B cell (primary cell): ENCODE results near the gene PCK2. TPM values are rescaled to one million over a fixed set of nuclear protein-coding genes. Genes with fewer than 3 reads are reported as not detected.

Experiments used
- ATAC-seq: fragments of 200-7000 bp; cut with Tn5 transposase; one replicate; pipeline ENCODE4 v1.10.0; 2021; ENCODE audit warnings: low read depth, mild to moderate bottlenecking, moderate number of reproducible peaks, moderate library complexity
- CTCF ChIA-PET: fragments of 350-600 bp; sonication (Branson Sonifier 250); formaldehyde crosslinking; loops from one replicate; lab custom pipeline; 2021; ENCODE audit warnings: antibody characterized with exemption, inconsistent platforms; lab: Charles Lee
- POLR2A ChIA-PET: fragments of 350-600 bp; sonication (Branson Sonifier 250); formaldehyde crosslinking; loops from one replicate; lab custom pipeline; 2021; ENCODE audit warnings: antibody characterized with exemption; lab: Charles Lee
- DNase-seq: peaks from one replicate; pipeline ENCODE4 v3.0.0; 2013
- H2AFZ ChIP-seq: 2 replicates; pipeline ENCODE4 v1.6.1; 2012; ENCODE audit warnings: mild to moderate bottlenecking, low read depth, low read length; ENCODE audit not compliant: insufficient read depth, poor library complexity, severe bottlenecking
- H3K27ac ChIP-seq, 2 donors: 1 replicate in 1 of 2; 2 replicates in 1 of 2; pipeline ENCODE4 v1.5.1; 2012 to 2013; ENCODE audit warnings: low read length in 2 of 2, mild to moderate bottlenecking in 2 of 2, moderate library complexity in 1 of 2
- H3K27me3 ChIP-seq, 4 experiments: fragments of 200-600 bp in 1 of 4; sonication (generic) in 1 of 4; replicated peaks in 1 of 4; 1 replicate in 2 of 4; 2 replicates in 2 of 4; pipeline versions ENCODE4 v1.6.1 to v1.7.0; 2013 to 2016; ENCODE audit warnings: low read length in 3 of 4, mild to moderate bottlenecking in 2 of 4, mixed read lengths in 1 of 4, moderate library complexity in 1 of 4; ENCODE audit not compliant: insufficient read depth in 4 of 4, control insufficient read depth in 3 of 4; ENCODE audit errors: control extremely low read depth in 1 of 4
- H3K36me3 ChIP-seq, 2 experiments: replicated peaks in 1 of 2; 1 replicate in 1 of 2; 2 replicates in 1 of 2; pipeline versions ENCODE4 v1.6.1 to v1.7.1; 2013; ENCODE audit warnings: low read length in 1 of 2; ENCODE audit not compliant: insufficient read depth in 2 of 2, control insufficient read depth in 1 of 2; ENCODE audit errors: control extremely low read depth in 1 of 2, extremely low read depth in 1 of 2
- H3K4me1 ChIP-seq, 2 donors: fragments of 200-600 bp in 1 of 2; sonication (generic) in 1 of 2; 1 replicate in 1 of 2; 2 replicates in 1 of 2; pipeline versions ENCODE4 v1.5.1 to v1.6.1; 2013 to 2017; ENCODE audit warnings: low read length in 2 of 2; ENCODE audit not compliant: control insufficient read depth in 2 of 2, insufficient read depth in 2 of 2
- H3K4me2 ChIP-seq: replicated peaks from 2 replicates; pipeline ENCODE3; 2012; ENCODE audit warnings: mild to moderate bottlenecking, low read depth, low read length; ENCODE audit not compliant: poor library complexity, severe bottlenecking
- H3K4me3 ChIP-seq, 5 experiments: fragments of 200-600 bp in 1 of 5; sonication (generic) in 1 of 5; 1 replicate in 3 of 5; 2 replicates in 2 of 5; pipeline versions ENCODE4 v1.5.1 to v1.7.0; 2011 to 2016; ENCODE audit warnings: low read length in 4 of 5, mild to moderate bottlenecking in 4 of 5, low read depth in 2 of 5, control low read depth in 1 of 5, moderate library complexity in 1 of 5; ENCODE audit not compliant: insufficient read depth in 1 of 5; ENCODE audit errors: control extremely low read depth in 1 of 5, extremely low read depth in 1 of 5
- H3K79me2 ChIP-seq: fragments of 200-600 bp; sonication (generic); one replicate; pipeline ENCODE4 v1.6.0; 2016; ENCODE audit warnings: low read length; ENCODE audit not compliant: control insufficient read depth, insufficient read depth
- H3K9ac ChIP-seq: fragments of 200-600 bp; sonication (generic); 2 replicates; pipeline ENCODE4 v1.6.1; 2017; ENCODE audit warnings: mild to moderate bottlenecking, low read length, moderate library complexity
- H3K9me3 ChIP-seq, 3 donors: one replicate each; pipeline versions ENCODE4 v1.6.1 to v1.7.1; 2013; ENCODE audit warnings: low read length in 2 of 3; ENCODE audit not compliant: control insufficient read depth in 2 of 3, insufficient read depth in 1 of 3; ENCODE audit errors: control extremely low read depth in 1 of 3
- H4K20me1 ChIP-seq: 2 replicates; pipeline ENCODE4 v1.6.0; 2012; ENCODE audit warnings: mild to moderate bottlenecking, low read length; ENCODE audit not compliant: insufficient read depth, control insufficient read depth, poor library complexity, severe bottlenecking
- H3K27ac Mint-ChIP-seq: one replicate; pipeline ENCODE4 v1.8.0; 2021; ENCODE audit warnings: mixed read lengths
- H3K27me3 Mint-ChIP-seq: one replicate; pipeline ENCODE4 v1.8.0; 2021; ENCODE audit warnings: mixed read lengths
- H3K4me1 Mint-ChIP-seq: one replicate; pipeline ENCODE4 v1.8.0; 2021; ENCODE audit warnings: mixed read lengths
- H3K4me3 Mint-ChIP-seq: one replicate; pipeline ENCODE4 v1.8.0; 2021; ENCODE audit warnings: mixed read lengths
- H3K9me3 Mint-ChIP-seq: one replicate; pipeline ENCODE4 v1.8.0; 2022; ENCODE audit warnings: mixed read lengths; ENCODE audit not compliant: insufficient read depth
- CTCF ChIP-seq: fragments of 200-600 bp; IDR thresholded peaks from one replicate; pipeline ENCODE4 v1.8.0; 2022; ENCODE audit warnings: antibody characterized with exemption, mild to moderate bottlenecking
- EZH2 ChIP-seq: IDR thresholded peaks from 2 replicates; pipeline ENCODE4 v1.6.1; 2012; ENCODE audit warnings: borderline replicate concordance, low read depth, mild to moderate bottlenecking, moderate library complexity, low read length; ENCODE audit not compliant: insufficient read depth, poor library complexity, severe bottlenecking
- WGBS: methylation state at CpG from one replicate; pipeline ENCODE4 v1.1.5; 2013; ENCODE audit warnings: missing lambda C conversion rate; ENCODE audit not compliant: insufficient coverage; 5-methylcytosine and 5-hydroxymethylcytosine counted together
- intact Hi-C: fragments of 100-400 bp; cut with micrococcal nuclease; formaldehyde crosslinking; loops from one replicate; pipeline ENCODE4 v1.10.0; 2022
- polyA plus RNA-seq: library from polyadenylated mRNA; depleted of rRNA; stranded (reverse); fragments of >200 nt; gene quantifications from 2 replicates; pipeline ENCODE4 v1.2.3, GENCODE V29; 2012
- total RNA-seq, 2 donors: library from RNA; stranded (reverse); fragments of 120-200 nt in 1 of 2; gene quantifications; 1 replicate in 1 of 2; 2 replicates in 1 of 2; pipeline versions ENCODE4 v1.2.3 to v1.2.4, GENCODE V29; 2013 to 2022

The PCK2 gene
- total and polyA plus RNA-seq, 2 donors (not counting 1 experiment from before 2014, with no cell fraction given) = 40.4 to 58.4 TPM

- no peak for TF ChIP-seq CTCF
- no peak for TF ChIP-seq EZH2
- H3K9ac ChIP-seq = no peak overlapping the region
- WGBS = 96% methylated on average over 4 of the region's 9 CpGs
- Mint-ChIP-seq H3K27me3 (no peaks in the 10 kb centered on the region), H3K27ac (no peak overlapping the region), H3K4me1 (peaks cover 60% of the 10 kb centered on the region), H3K4me3 (peak overlapping the region; percentile 11), H3K9me3 (no peaks in the 10 kb centered on the region)
- peaks cover 0 to 42% of the 10 kb centered on the region in 2 experiments for H3K36me3 ChIP-seq
- H3K4me3 ChIP-seq = no peak overlapping the region
- intact Hi-C loops = no loop called here
- no peak overlapping the region for H2AFZ ChIP-seq
- peaks cover 16% of the 10 kb centered on the region for H4K20me1 ChIP-seq
- CTCF ChIA-PET = interaction anchor here (2.2 to 4.6 kb wide), 2 partner anchors 22 to 31 kb away, joined by 9 to 43 read pairs; partner anchors contain the start of gene IRF9
- POLR2A ChIA-PET = interaction anchor here (0.6 to 1.0 kb wide), 3 partner anchors 7 to 25 kb away, joined by 3 to 4 read pairs (median 3); partner anchors contain the start of genes DCAF11, IRF9, NRL and PSME2
- no peaks in the 10 kb centered on the region for H3K27me3 ChIP-seq
- peak overlapping the region in 1 of 2 donors; percentile 35 for H3K27ac ChIP-seq
- H3K9me3 ChIP-seq = no peaks in the 10 kb centered on the region
- ATAC-seq (no peak), DNase-seq (no peak)
- H3K79me2 ChIP-seq = peaks cover 70% of the 10 kb centered on the region
- H3K4me2 ChIP-seq = peak overlapping the region; percentile 14
- H3K4me1 ChIP-seq = peaks cover 27 to 41% of the 10 kb centered on the region in 2 donors
Observed at GRCh38 chr14:24139272-24139934, 45.3 kb downstream of the PCK2 start.
